Transverse colon (tissue), 4 donors: ENCODE results near the gene OSBPL10. TPM values are rescaled to one million over a fixed set of nuclear protein-coding genes. Genes with fewer than 3 reads are reported as not detected.

ENCODE experiments used
- DNase-seq: peaks from one replicate; pipeline ENCODE4 v3.0.0-alpha.2; 2019
- H3K27ac ChIP-seq, 4 donors: fragments of 200-600 bp; sonication (generic); 2 replicates each; pipeline ENCODE4 v1.5.1; 2016 to 2018; ENCODE audit warnings: inconsistent platforms in 4 of 4
- H3K27me3 ChIP-seq: fragments of 200-600 bp; sonication (generic); 2 replicates; pipeline ENCODE4 v1.5.1; 2017; ENCODE audit warnings: inconsistent platforms
- H3K36me3 ChIP-seq, 4 donors: fragments of 200-600 bp; sonication (generic); 2 replicates each; pipeline ENCODE4 v1.5.1; 2017 to 2019; ENCODE audit warnings: inconsistent platforms in 4 of 4
- H3K4me1 ChIP-seq, 4 donors: fragments of 200-600 bp; sonication (generic); 2 replicates each; pipeline ENCODE4 v1.5.1; 2017 to 2020; ENCODE audit warnings: inconsistent platforms in 4 of 4
- H3K4me3 ChIP-seq, 4 donors: fragments of 200-600 bp; sonication (generic); 1 replicate in 1 of 4; 2 replicates in 3 of 4; pipeline versions ENCODE4 v1.5.1 to v1.6.1; 2017 to 2019; ENCODE audit warnings: inconsistent platforms in 4 of 4
- H3K9me3 ChIP-seq, 2 donors: fragments of 200-600 bp; sonication (generic); 2 replicates each; pipeline ENCODE4 v1.5.1; 2017 to 2019; ENCODE audit warnings: inconsistent platforms in 2 of 2
- CTCF ChIP-seq, 5 experiments: fragments of 200-600 bp in 3 of 5; fragments of 450-650 bp in 2 of 5; sonication (generic) in 3 of 5; IDR thresholded peaks; 1 replicate in 2 of 5; 2 replicates in 3 of 5; pipeline ENCODE4 v1.5.1; 2016 to 2017; ENCODE audit warnings: antibody characterized with exemption in 5 of 5, inconsistent platforms in 3 of 5, mild to moderate bottlenecking in 2 of 5, moderate library complexity in 1 of 5
- EP300 ChIP-seq: sonication (generic); formaldehyde crosslinking; IDR thresholded peaks from one replicate; pipeline ENCODE4 v1.6.1; 2017; ENCODE audit warnings: antibody characterized with exemption, low read depth
- POLR2A ChIP-seq: fragments of 450-650 bp; IDR thresholded peaks from one replicate; pipeline ENCODE4 v1.6.1; 2016; ENCODE audit warnings: antibody characterized with exemption, mild to moderate bottlenecking, moderate library complexity
- POLR2AphosphoS5 ChIP-seq, 3 donors: sonication (generic); formaldehyde crosslinking; IDR thresholded peaks; one replicate each; pipeline ENCODE4 v1.6.1; 2016; ENCODE audit warnings: antibody characterized with exemption in 3 of 3
- WGBS, 2 donors: methylation state at CpG; one replicate each; pipeline ENCODE4 v1.1.5; 2018; ENCODE audit warnings: low coverage in 1 of 2; 5-methylcytosine and 5-hydroxymethylcytosine counted together
- in situ Hi-C, 4 donors: fragments of 200-750 bp; cut with MboI; loops; one replicate each; pipeline versions ENCODE4 v1.15.0 to v1.15.1; 2017; ENCODE audit warnings: low sequenced_read_pairs in 3 of 4, low pct_ligation_motif_present in 1 of 4, low pct_unique_long_range_greater_than_20kb in 1 of 4
- intact Hi-C: fragments of 100-400 bp; cut with DNase I; formaldehyde crosslinking; loops from one replicate; pipeline ENCODE4 v1.15.1; 2023; ENCODE audit warnings: low total_unique reads
- total RNA-seq, 4 donors: library from RNA; depleted of rRNA; stranded (reverse); fragments of >200 nt; gene quantifications; one replicate each; pipeline ENCODE4 v1.1.0, GENCODE V29; 2016

OSBPL10 gene
- total RNA-seq, 4 donors from 2014 or later, result 10.0 to 34.8 (median 19.5) TPM

- WGBS, 2 donors, result 81 to 87% methylated on average over 5 to 6 of the region's 6 CpGs
- Histone ChIP-seq H3K4me1 (no peaks in the 10 kb centered on the region), H3K27ac (no peak overlapping the region), H3K9me3 (no peaks in the 10 kb centered on the region), H3K36me3 (no peaks in the 10 kb centered on the region), H3K4me3 (no peak overlapping the region), H3K27me3 (no peaks in the 10 kb centered on the region)
- intact Hi-C loops, result no loop called here
- TF ChIP-seq CTCF (IDR thresholded peaks at IDR 0.05), result no peak
- TF ChIP-seq POLR2AphosphoS5 (IDR thresholded peaks at IDR 0.05), result no peak
- no peak for TF ChIP-seq EP300
- TF ChIP-seq POLR2A, result no peak
- in situ Hi-C loops, result no loop called here
- no peak for DNase-seq
Observed at GRCh38 chr3:31725568-31725967, 255.5 kb downstream of the OSBPL10 start.

GRCh38 chr3:31724651-31725050, 256.4 kb downstream of the OSBPL10 start:
- intact Hi-C loops, result no loop called here

GRCh38 chr3:31724116-31724515, 256.9 kb downstream of the OSBPL10 start:
- in situ Hi-C loops, result no loop called here
- no peaks in the 10 kb centered on the region for H3K9me3 ChIP-seq
- intact Hi-C loops, result no loop called here
- TF ChIP-seq POLR2AphosphoS5 (IDR thresholded peaks at IDR 0.05), result no peak
- TF ChIP-seq POLR2A, result no peak
- no peak for TF ChIP-seq CTCF (IDR thresholded peaks at IDR 0.05)
- no peak for TF ChIP-seq EP300
- 82 to 85% methylated on average over 4 to 6 of the region's 6 CpGs for WGBS, 2 donors
- no peak overlapping the region for H3K27ac ChIP-seq
- no peaks in the 10 kb centered on the region for H3K4me1 ChIP-seq
- DNase-seq, result no peak
- H3K36me3 ChIP-seq, result no peaks in the 10 kb centered on the region
- no peak overlapping the region for H3K4me3 ChIP-seq
- H3K27me3 ChIP-seq, result no peaks in the 10 kb centered on the region

More at GRCh38 chr3:31724651-31725050, 256.4 kb downstream of the OSBPL10 start:
- Histone ChIP-seq H3K9me3 (no peaks in the 10 kb centered on the region), H3K36me3 (no peaks in the 10 kb centered on the region), H3K27ac (no peak overlapping the region), H3K27me3 (no peaks in the 10 kb centered on the region), H3K4me1 (no peaks in the 10 kb centered on the region), H3K4me3 (no peak overlapping the region)
- no peak for DNase-seq
- TF ChIP-seq CTCF (IDR thresholded peaks at IDR 0.05), result peak in 2 of 5 experiments; percentile 8 to 9
- no peak for TF ChIP-seq EP300
- 75 to 89% methylated on average over 3 to 4 of the region's 4 CpGs for WGBS, 2 donors
- in situ Hi-C loops, result no loop called here

GRCh38 chr3:31723701-31724100, 257.4 kb downstream of the OSBPL10 start:
- no peaks in the 10 kb centered on the region for H3K9me3 ChIP-seq
- no peaks in the 10 kb centered on the region for H3K4me1 ChIP-seq
- in situ Hi-C loops, result no loop called here

More at GRCh38 chr3:31723701-31724100, 257.4 kb downstream of the OSBPL10 start:
- H3K36me3 ChIP-seq, result no peaks in the 10 kb centered on the region
- intact Hi-C loops, result no loop called here
- no peak overlapping the region for H3K27ac ChIP-seq
- TF ChIP-seq EP300, result no peak
- no peak for TF ChIP-seq POLR2AphosphoS5 (IDR thresholded peaks at IDR 0.05)
- TF ChIP-seq CTCF (IDR thresholded peaks at IDR 0.05), result no peak
- TF ChIP-seq POLR2A, result no peak
- WGBS, 2 donors, result 84 to 85% methylated on average over 5 of the region's 5 CpGs
- no peak for DNase-seq
- no peak overlapping the region for H3K4me3 ChIP-seq
- no peaks in the 10 kb centered on the region for H3K27me3 ChIP-seq
